Fibroblast of lung (primary cell): ENCODE measurements around the gene PGA5. TPM values are rescaled to one million over a fixed set of nuclear protein-coding genes. Genes with fewer than 3 reads are reported as not detected.
"Not testable (repeated sequence)": the region's sequence is repeated elsewhere in the genome, so short reads cannot be mapped to it uniquely, and the experiment has no call there.

Experiments used
- DNase-seq, 2 donors: peaks; one replicate each; pipeline versions ENCODE4 v3.0.0 to v3.0.0-alpha.2; 2010; ENCODE audit warnings: low read depth in 2 of 2
- H2AFZ ChIP-seq: 2 replicates; pipeline ENCODE4 v1.5.1; 2012; ENCODE audit warnings: low read length, control low read depth, inconsistent platforms
- H3K27ac ChIP-seq: 2 replicates; pipeline ENCODE4 v1.5.1; 2011; ENCODE audit warnings: low read length, control low read depth; ENCODE audit not compliant: insufficient read depth
- H3K27me3 ChIP-seq: 2 replicates; pipeline ENCODE4 v1.5.1; 2011; ENCODE audit warnings: mild to moderate bottlenecking, low read length; ENCODE audit not compliant: control insufficient read depth, insufficient read depth
- H3K36me3 ChIP-seq: 2 replicates; pipeline ENCODE4 v1.5.1; 2011; ENCODE audit warnings: low read length; ENCODE audit not compliant: control insufficient read depth, insufficient read depth
- H3K4me1 ChIP-seq: 2 replicates; pipeline ENCODE4 v1.5.1; 2011; ENCODE audit warnings: low read length; ENCODE audit not compliant: control insufficient read depth, insufficient read depth; ENCODE audit errors: extremely low read depth
- H3K4me2 ChIP-seq: 2 replicates; pipeline ENCODE4 v1.5.1; 2011; ENCODE audit warnings: low read length, control low read depth; ENCODE audit not compliant: insufficient read depth; ENCODE audit errors: extremely low read depth
- H3K4me3 ChIP-seq, 4 experiments: fragments of 200-600 bp in 1 of 4; sonication (generic) in 1 of 4; replicated peaks in 1 of 4; 2 replicates each; pipeline ENCODE4 v1.5.1; 2011 to 2016; ENCODE audit warnings: low read length in 4 of 4, low read depth in 3 of 4, mild to moderate bottlenecking in 3 of 4, control low read depth in 2 of 4, inconsistent platforms in 1 of 4, mixed read lengths in 1 of 4; ENCODE audit not compliant: insufficient read depth in 1 of 4; ENCODE audit errors: control extremely low read depth in 1 of 4
- H3K79me2 ChIP-seq: 2 replicates; pipeline ENCODE4 v1.5.1; 2012; ENCODE audit warnings: mild to moderate bottlenecking, low read length, inconsistent platforms; ENCODE audit not compliant: control insufficient read depth, insufficient read depth
- H3K9ac ChIP-seq: 2 replicates; pipeline ENCODE4 v1.5.1; 2011; ENCODE audit warnings: mild to moderate bottlenecking, low read length, control low read depth; ENCODE audit not compliant: insufficient read depth
- H3K9me3 ChIP-seq: 2 replicates; pipeline ENCODE4 v1.5.1; 2012; ENCODE audit warnings: low read depth, low read length; ENCODE audit not compliant: control insufficient read depth, insufficient read depth
- H4K20me1 ChIP-seq: 2 replicates; pipeline ENCODE4 v1.5.1; 2011; ENCODE audit warnings: low read length; ENCODE audit not compliant: control insufficient read depth, insufficient read depth; ENCODE audit errors: extremely low read depth
- CTCF ChIP-seq, 2 donors: IDR thresholded peaks in 1 of 2; conservative IDR thresholded peaks in 1 of 2; 1 replicate in 1 of 2; 2 replicates in 1 of 2; pipeline ENCODE4 v1.5.1; 2011 to 2012; ENCODE audit warnings: low read length in 2 of 2, control low read depth in 1 of 2, inconsistent platforms in 1 of 2, low read depth in 1 of 2, mild to moderate bottlenecking in 1 of 2
- EZH2 ChIP-seq: IDR thresholded peaks from 2 replicates; pipeline ENCODE4 v1.5.1; 2012; ENCODE audit warnings: low read length, control low read depth, mild to moderate bottlenecking; ENCODE audit errors: missing control alignments
- polyA plus RNA-seq, 2 donors: library from polyadenylated mRNA; depleted of rRNA in 1 of 2; stranded (reverse) in 1 of 2; unstranded in 1 of 2; fragments of >200 nt; gene quantifications; 2 replicates each; pipeline ENCODE4 v1.2.1, GENCODE V29; 2011 to 2012; ENCODE audit warnings: missing spikeins in 1 of 2
- total RNA-seq: library from RNA; depleted of rRNA; stranded (reverse); fragments of >200 nt; gene quantifications from 2 replicates; pipeline ENCODE4 v1.2.1, GENCODE V29; 2014

PGA5 gene
- total and polyA plus RNA-seq, 2 donors (not counting 1 experiment from before 2014, with no cell fraction given) = 1.3 to 3.3 TPM

DNA sequence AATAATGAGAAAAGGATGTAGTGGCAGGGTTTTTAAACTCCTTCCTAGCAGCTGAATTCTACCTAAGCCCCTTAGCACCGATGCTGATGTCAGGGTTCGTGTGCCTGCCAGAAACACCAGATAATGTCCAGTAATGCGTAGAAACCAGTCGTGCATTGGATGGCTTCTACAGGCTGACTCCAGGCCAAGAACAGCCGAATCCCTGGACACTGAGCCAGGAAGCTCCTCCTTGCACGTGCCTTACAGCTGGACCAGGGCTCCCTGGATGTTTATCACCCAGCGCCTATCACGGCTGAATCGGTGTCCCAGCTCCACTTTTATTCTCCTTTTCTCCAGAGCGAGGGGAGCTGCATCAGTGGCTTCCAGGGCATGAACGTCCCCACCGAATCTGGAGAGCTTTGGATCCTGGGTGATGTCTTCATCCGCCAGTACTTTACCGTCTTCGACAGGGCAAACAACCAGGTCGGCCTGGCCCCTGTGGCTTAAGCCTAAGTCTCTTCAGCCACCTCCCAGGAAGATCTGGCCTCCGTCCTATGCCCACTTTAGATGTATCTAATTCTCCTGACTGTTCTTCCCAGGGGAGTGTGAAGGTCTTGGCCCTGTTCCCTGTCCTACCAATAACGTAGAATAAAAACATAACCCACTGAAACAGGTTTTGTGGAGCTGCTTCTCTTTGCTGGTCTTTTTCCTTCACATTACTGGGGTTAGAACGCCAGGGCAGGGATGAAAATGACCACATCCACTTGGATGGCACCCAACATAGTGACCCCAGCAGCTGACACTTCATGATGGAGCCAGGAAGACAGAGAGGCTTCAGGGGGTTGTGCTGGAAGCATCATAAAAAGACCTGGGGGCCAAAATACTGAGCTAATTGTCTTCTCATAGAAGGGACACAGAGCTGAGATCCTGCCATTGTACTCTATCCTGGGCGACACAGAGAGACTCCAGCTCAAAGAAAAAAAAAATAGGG lies 10.1 kb downstream of the PGA5 start:
- not testable (repeated sequence) for H3K36me3 ChIP-seq, H3K9me3 ChIP-seq, H3K79me2 ChIP-seq, H2AFZ ChIP-seq, H3K27ac ChIP-seq, H3K27me3 ChIP-seq, H4K20me1 ChIP-seq, H3K9ac ChIP-seq, H3K4me2 ChIP-seq, H3K4me1 ChIP-seq, H3K4me3 ChIP-seq
- peak in 1 of 2 donors; percentile 71 for DNase-seq

- H3K27me3 ChIP-seq, H4K20me1 ChIP-seq, H3K9ac ChIP-seq, H2AFZ ChIP-seq, H3K9me3 ChIP-seq, H3K36me3 ChIP-seq, H3K27ac ChIP-seq, H3K79me2 ChIP-seq, H3K4me1 ChIP-seq, DNase-seq, H3K4me2 ChIP-seq, H3K4me3 ChIP-seq: not testable (repeated sequence)
Observed at GRCh38 chr11:61252332-61252731, 11.4 kb downstream of the PGA5 start.

GRCh38 chr11:61254403-61255025 lies 13.5 kb downstream of the PGA5 start:
- H3K4me3 ChIP-seq = no peak overlapping the region
- H3K36me3 ChIP-seq = no peaks in the 10 kb centered on the region
- no peaks in the 10 kb centered on the region for H3K9me3 ChIP-seq
- TF ChIP-seq EZH2 = no peak
- TF ChIP-seq CTCF (conservative IDR thresholded peaks at IDR 0.05 in 1 of 2, IDR thresholded peaks at IDR 0.05 in 1 of 2; ENCODE audit: low read depth in 1 of 2, low read length in 2 of 2) = peak; percentile 80 to 99
- DNase-seq = peak; percentile 35 to 59
- H3K4me2 ChIP-seq = no peak overlapping the region
- H3K9ac ChIP-seq = no peak overlapping the region
- no peaks in the 10 kb centered on the region for H3K4me1 ChIP-seq
- H3K27me3 ChIP-seq = no peaks in the 10 kb centered on the region
- no peaks in the 10 kb centered on the region for H4K20me1 ChIP-seq
- no peak overlapping the region for H2AFZ ChIP-seq
- H3K27ac ChIP-seq = no peak overlapping the region
- no peaks in the 10 kb centered on the region for H3K79me2 ChIP-seq
